HS-5 (cell line): Measurements from ENCODE around the gene SLC25A13.
A peak's percentile ranks its signal among the peaks of the same experiment; 100 is the strongest.

Experiments used
- DNase-seq: peaks from one replicate; pipeline ENCODE4 v3.0.0-alpha.2; 2012; ENCODE audit warnings: low read depth

SLC25A13 gene

DNA sequence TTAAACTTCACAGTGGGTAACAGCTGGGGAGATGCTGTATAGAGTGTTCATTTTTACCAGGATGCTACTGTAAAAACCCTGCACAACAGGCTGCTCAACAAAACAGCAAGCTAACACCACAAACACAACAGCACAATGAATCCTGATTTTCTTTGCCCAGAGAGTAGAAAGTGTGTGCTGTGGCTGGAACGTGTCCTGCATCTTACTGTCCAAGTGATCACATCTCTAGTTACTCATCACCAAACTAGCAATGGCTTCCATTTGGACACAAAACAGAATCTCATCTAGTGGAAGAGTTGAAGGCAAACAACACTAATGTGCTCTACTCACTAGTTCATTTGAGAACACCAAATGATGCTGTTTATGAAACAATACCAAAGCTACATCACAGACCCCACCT lies 121.2 kb downstream of the SLC25A13 start:
- DNase-seq: no peak

DNA sequence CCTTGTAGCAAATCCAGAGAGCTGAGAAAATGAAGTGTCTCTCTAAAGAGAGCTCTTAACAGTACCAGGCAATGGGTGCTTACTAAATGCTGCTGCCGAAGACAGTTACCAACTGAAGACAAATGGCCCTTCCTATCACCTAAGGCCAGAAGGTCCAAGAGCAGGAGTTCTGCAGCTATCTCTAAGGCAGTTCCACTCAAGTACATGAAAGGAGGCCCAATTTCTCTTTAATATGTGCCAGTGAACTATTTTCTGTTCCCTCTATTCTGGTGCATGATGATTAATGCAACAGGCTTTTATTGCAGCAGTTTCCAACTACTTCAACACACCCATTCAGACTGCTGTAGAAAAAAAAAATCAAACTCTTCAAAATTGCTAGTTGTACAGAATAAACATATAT lies 122.5 kb downstream of the SLC25A13 start:
- no peak for DNase-seq

- no peak for DNase-seq
Measured at GRCh38 chr7:96198047-96198636, 123.8 kb downstream of the SLC25A13 start.

- no peak for DNase-seq
Measured at GRCh38 chr7:96196676-96197075, 125.2 kb downstream of the SLC25A13 start.

DNA sequence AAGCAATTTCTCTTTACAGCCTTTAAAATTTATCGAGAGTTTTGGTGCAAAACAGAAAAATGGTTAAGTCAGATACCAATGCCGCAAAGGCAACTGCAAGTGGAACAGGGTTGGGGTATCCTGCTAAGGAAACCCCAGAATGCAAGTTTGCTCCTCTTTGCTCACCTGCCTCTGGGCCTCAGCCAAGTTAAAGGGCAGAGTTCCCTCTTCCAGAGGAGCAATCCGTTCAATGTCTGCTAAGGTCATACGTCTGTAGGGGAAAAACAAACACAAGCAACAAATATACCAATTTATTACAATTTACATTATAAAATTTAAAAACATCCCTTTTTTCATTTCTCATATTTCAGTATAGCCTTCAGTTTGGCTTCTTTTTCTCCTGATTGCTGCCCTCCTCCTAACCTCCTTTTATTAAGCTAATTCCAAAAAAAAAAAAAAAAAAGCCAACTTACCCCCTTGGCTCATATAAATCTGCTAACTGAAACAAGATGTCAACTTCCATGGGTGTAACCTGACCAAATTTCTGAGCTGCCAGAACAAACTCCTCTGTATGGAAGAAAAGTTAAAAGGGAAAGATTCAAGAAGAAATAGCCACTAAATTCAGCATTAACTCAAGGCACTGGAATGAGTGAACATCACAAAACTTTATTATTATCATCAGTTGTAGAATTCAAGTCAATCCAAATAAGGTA lies 132.6 kb downstream of the SLC25A13 start:
- no peak for DNase-seq

- no peak for DNase-seq
Measured at GRCh38 chr7:96188591-96188991, 133.3 kb downstream of the SLC25A13 start.

- DNase-seq: no peak
Measured at GRCh38 chr7:96188174-96188581, 133.7 kb downstream of the SLC25A13 start.

GRCh38 chr7:96187735-96188134 lies 134.2 kb downstream of the SLC25A13 start:
- DNase-seq: no peak

- no peak for DNase-seq
Measured at GRCh38 chr7:96184783-96185182, 137.1 kb downstream of the SLC25A13 start.

- DNase-seq: no peak
Measured at GRCh38 chr7:96183163-96183670, 138.7 kb downstream of the SLC25A13 start.

DNA sequence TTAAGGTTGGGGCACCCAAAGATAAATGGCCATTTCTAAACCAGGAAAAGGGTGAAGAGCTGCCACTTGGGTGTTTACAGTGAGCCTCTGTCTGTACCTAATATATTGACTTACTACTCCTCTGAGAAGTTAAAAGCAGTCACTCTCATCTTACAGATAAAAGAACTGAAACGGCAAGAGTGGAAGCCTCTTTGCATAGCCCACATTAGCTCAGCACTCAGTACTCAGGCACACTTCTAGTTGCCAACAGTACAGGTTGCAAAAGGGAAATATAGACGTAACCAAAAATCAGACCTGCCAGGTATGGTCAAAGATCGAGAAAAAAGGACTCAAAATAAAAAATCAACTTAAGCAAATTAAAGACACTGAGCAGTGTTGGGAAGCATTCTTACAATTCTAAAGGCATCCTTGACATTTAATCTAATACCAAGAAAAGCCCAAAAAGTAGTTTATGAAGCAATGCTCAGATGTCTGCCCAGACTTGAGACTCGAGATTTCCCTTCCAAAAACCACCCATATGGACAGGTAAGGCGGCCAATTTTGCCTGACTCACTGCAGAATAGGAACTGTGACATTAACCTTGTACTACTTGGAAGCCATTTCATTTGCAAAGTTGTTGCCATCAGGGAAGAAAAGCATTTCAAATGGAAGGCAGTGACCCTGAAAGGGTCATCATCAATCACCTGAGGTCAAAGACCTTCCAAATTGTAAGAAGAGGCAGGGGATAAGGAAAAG lies 139.3 kb downstream of the SLC25A13 start:
- no peak for DNase-seq

DNA sequence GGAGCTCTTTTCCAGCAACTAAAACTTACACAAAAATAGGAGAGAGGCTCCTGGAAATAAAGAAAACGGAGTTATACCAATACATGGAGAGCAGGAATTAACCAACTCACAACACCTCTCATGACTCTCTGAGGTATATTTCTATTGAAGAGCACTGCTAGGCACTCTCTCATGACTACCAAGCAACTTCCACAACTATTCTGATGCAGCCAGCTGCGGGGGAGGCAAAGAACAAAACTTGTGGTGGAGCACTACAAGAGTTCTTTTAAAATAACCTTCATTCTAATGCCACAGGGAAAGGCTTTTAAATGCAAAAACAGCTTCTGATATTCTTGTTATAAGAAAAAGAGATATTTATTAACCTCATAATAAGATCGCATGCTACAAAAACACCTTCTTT lies 140.7 kb downstream of the SLC25A13 start:
- no peak for DNase-seq

- DNase-seq: no peak
Measured at GRCh38 chr7:96179837-96180236, 142.1 kb downstream of the SLC25A13 start.

- no peak for DNase-seq
Measured at GRCh38 chr7:96179341-96179740, 142.6 kb downstream of the SLC25A13 start.

DNA sequence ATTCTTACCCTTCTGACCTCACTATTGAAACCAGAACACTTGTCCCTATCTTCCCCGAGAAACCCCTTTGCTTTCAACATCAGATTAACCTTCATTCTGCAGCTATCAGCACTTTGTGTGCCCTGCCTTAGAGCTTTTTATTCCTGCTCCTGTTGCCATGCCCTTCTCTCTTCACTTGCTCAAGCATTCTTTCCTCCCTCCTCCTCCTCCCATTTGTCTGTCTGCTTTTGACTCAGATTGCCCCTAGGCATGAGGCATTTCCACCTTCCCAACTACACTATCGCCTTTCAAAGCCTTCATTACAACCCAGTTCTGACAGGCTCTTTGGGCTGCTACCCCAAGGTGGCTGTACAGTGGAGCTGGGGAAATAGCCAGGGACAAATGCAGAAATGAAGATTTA lies 143.3 kb downstream of the SLC25A13 start:
- DNase-seq: no peak

DNA sequence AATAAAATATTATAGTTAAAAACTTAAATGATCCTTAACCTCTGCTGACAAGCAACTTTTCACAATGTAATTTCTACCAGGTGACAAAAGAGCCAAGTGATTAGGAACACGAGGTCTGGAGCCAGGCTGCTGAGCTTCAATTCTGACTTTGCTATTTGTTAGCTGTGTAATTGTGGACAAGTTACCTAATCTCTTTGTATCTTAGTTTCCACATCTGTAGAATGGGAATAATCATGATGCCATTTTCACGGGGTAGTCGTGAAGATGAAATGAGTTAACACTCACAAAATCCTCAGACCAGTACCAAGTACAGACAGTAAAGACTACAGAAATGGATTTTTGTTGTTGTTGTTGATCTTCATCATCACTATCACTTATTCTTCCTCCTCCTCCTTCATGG lies 144.5 kb downstream of the SLC25A13 start:
- DNase-seq: no peak

DNA sequence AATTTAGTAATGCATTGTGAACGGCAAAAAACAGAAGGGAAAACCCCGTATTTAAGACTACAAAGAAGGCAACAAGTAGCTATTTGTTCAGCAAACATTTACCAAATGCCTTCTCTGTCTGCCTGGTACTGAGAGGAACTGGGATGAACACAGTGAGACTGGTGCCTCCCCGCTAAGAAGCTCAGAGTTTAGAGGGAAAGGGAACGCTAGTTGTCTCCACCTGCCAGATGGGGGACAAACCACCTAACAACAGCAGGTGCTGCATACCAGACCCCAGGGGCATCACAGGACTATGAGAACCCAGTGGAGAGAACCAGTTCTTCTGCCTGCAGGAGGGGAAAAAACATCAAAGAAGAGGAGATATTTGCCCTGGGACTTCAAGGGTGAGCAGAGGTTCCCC lies 147.1 kb downstream of the SLC25A13 start:
- DNase-seq: no peak

DNA sequence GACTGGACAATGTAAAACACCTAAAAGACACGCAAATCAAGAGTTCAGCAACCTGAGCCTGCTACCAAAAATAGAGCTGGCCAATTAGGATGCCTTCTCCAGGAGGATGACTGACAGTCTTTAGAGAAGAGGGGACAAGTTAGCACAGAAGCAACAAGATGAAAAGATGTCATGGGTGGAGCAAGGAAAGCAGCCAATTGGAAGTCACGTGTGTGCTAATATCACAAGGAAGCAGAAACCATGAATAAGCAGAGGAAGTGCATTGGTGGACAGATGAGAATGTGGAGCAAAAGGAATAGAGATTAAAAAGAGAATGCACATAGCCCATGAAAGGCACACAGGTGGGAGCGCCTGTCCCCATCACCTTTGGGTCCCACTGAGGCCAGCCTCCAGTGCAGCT lies 148.1 kb downstream of the SLC25A13 start:
- DNase-seq: no peak

- DNase-seq: no peak
Measured at GRCh38 chr7:96169439-96169838, 152.5 kb downstream of the SLC25A13 start.

- DNase-seq: no peak
Measured at GRCh38 chr7:96167424-96167823, 154.5 kb downstream of the SLC25A13 start.

GRCh38 chr7:96161897-96162296 lies 160.0 kb downstream of the SLC25A13 start:
- no peak for DNase-seq

- no peak for DNase-seq
Measured at GRCh38 chr7:96157856-96158255, 164.0 kb downstream of the SLC25A13 start.

DNA sequence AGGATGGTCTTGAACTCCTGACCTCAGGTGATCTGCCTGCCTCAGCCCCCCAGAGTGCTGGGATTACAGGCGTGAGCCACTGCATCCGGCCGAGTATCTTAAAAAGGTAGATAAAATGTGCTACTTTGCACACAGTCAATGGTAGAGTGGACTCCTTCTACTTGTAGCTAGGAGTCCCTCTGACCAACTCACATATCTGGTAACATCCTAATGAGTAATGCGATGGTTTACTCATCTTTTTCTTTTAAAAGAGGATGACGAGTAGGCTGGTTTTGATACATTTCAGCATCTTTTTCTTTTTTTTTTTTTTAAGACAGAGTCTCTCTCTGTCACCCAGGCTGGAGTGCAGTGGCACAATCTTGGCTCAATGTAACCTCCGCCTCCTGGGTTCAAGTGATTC lies 167.4 kb downstream of the SLC25A13 start:
- DNase-seq: peak; percentile 36
